NOMO-1 treated with DMSO at 0.1 percent for 48 hours (cell line): ENCODE data around the gene BEND7.
"Not testable (repeated sequence)": the region's sequence is repeated elsewhere in the genome, so short reads cannot be mapped to it uniquely, and the experiment has no call there.

Experiments used
- DNase-seq: peaks from one replicate; lab custom pipeline; 2025; ENCODE audit not compliant: unreplicated experiment; lab: John Stamatoyannopoulos, UW

Gene BEND7, protein sequence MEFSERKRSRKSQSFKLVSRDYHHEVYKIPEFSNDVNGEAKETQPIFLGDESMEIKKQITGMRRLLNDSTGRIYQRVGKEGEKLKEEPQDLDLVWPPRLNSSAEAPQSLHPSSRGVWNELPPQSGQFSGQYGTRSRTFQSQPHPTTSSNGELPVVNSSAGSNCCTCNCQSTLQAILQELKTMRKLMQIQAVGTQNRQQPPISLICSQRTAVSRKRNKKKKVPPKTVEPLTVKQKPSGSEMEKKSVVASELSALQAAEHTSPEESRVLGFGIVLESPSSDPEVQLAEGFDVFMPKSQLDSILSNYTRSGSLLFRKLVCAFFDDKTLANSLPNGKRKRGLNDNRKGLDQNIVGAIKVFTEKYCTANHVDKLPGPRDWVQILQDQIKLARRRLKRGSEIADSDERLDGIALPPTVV

GRCh38 chr10:13528875-13529713, at the start of gene BEND7:
Gene BEND7 (minus strand): TSS chr10:13529014. CDS start chr10:13528533, 481 bp downstream.
- DNase-seq, result no peak

DNA sequence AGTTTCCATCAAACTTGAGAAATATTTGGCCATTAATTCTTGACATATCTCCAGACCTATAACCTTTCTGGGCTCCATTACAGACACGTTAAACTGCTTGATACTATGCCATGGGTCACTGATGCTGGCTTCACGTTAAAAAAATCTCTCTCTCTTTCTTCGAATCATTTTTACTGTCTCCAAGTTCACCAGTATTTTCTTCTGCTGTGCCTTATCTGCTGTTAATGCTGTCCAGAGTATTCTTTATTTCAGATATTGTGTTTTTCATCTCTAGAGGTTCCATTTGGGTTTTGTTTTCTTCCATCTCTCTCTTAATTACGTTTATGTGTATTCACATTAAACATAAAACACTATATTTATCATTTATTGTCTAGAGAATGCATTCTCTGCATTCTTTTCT, 45.1 kb upstream of the BEND7 start:
- no peak for DNase-seq

GRCh38 chr10:13571541-13571940, 42.7 kb upstream of the BEND7 start:
- DNase-seq, result no peak

DNA sequence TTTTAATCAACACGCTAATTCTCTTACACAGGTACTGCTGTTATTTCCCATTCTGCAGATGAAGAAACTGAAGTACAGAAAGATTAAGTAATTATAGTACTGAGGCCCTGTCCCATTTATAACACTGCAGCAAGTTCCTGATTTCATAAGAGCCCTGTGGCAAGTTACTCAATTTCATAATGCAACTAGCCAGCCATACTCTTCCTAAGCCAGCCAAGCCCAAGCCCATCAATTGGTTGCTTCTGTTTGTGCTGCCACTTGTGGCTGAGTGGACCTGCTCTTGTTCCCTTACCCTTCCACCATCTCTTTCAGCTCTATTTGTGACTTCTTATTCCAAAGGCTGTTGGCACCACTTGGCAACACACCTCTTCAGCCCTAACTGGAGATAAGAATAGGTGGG, 38.2 kb upstream of the BEND7 start:
- peak; percentile 97 for DNase-seq

DNA sequence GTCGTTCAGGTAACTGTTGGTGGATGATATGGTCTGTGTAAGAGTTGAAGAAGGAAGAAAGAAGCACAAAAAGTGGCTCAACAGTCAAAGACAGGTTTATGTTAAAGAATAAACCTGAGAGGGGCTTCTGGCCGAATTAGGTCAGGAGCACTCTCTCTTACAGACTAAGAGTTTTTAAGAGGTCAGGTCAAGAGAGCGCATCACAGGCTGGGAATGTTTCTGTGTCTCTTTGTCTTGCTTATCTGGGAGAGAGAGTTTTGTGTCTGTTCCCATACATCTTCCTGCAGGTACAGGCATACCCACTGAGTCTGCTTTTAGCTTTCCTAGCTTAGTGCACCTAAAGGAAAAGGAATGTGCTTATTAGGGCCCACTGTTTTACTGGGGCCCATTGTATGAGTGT, 35.8 kb upstream of the BEND7 start:
- DNase-seq, result no peak

DNA sequence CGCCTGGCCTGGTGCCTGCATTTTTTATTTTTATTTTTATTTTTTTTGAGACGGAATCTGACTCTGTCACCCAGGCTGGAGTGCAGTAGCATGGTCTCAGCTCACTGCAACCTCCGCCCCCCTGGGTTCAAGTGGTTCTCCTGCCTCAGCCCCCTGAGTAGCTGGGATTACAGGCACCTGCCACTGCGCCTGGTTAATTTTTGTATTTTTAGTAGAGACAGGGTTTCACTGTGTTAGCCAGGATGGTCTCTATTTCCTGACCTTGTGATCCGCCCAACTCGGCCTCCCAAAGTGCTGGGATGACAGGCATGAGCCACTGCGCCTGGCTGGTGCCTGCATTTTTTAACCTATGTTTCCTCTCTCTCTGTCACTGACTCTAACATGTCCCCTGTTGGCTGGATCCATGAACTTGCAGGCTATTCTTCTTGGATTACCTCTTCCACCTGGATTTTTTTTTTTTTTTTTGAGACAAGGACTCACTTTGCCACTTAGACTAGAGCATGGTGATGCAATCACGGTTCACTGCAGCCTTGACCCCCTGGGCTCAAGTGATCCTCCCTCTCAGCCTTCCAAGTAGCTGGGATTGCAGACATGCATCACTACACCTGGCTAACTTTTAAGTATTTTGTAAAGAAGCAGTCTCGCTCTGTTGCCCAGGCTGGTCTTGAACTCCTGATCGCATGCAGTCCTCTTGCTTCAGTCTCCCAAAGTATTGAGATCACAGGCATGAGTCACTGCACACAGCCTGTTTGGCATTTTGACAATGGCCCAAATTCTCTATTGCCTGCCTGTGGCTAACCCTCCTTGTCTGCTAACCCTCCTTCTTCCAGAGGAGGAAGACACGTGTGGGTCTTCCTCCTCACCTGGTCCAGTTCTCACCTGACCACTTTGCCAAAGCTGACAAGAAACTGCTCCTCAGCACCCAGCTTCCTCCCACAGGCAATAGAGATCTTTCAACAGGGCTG, 34.9 kb upstream of the BEND7 start:
- DNase-seq, result no peak

- DNase-seq, result no peak
Measured at GRCh38 chr10:13560597-13560996, 31.8 kb upstream of the BEND7 start.

DNA sequence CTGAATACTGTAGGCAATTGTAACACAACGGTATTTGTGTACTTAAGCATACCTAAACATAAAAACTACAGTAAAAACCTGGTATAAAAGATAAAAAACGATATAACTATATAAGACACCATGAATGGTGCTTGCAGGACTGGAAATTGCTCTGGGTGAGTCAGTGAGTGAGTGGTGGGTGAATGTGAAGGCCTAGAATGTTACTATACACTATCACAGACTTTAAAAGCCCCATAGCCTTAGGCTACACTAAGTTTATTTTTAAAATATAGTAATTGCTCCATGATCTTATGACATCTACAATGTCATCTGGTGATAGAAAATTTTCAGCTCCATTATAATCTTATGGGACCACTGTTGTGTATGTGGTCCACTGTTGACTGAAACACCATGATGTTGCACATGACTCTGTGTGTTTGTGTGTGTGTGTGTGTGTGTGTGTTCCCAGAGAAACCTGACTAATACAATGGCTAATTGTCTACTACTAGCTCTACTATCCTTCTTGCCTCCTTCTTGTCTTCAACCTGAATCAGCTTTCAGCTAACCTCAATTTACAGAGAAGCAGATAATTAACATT, 30.4 kb upstream of the BEND7 start:
- no peak for DNase-seq

DNA sequence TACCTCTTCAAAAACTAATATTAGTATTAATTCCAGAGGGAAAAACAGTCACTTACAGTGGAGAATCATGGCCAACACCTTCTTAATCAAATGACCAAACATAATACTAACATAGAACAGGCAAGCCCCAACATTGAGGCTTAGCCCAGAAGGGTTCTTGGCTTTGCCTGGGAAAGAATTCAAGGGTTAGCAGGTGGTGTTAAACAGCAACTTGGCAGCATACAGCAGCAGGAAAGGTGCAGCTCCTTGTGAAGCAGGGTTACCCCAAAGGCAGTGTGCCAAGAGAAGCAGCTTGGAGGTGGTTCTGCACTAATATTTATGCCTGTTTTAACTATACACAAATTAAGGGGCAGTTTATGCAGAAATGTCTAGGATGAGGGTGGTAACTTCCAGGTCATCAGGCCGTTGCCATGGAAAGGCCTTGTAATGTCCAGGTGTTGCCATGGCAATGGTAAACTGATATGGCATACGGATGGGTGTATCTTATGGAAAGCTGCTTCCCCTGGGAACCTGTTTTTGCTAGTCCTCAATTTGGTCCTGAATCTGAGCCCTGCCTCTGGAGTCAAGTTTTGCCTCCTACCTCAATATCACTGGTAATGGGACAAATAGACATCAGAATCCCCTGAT, 27.2 kb upstream of the BEND7 start:
- DNase-seq, result no peak

DNA sequence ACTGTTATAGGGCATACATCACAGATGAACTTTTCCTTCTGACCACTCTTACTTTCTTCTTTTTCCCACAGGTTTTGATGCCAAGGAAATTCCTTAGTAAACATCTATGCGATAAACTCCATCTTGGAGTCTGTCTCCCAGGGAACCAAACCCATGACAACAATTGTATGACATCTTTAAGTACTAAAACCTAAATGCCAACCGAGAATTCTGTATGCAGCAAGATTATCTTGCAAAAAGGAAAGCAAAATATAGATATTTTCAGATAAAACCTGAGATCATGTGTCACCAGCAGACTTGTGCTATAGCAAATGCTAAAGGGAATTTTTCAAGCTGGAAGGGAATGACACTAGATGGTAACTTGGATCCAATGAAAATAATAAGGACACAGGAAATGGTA, 22.0 kb upstream of the BEND7 start:
- DNase-seq, result no peak

DNA sequence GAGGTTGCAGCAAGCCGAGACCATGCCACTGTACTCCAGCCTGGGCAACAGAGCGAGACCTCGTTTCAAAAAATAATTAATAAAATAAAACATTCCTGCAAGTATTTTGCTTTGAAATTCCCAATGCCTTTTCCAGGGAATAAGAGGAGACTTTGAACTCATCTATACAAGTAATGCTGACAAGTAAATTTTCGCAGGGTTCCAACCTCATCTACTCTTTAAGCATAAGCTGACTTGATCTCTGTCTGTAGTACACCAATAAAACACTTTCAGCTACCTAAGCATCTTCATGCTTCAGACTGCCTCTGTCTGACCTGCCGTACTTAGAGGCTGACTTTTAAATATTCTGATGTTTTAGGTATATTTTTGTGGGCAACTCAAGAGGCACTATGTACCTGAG, 13.7 kb upstream of the BEND7 start:
- no peak for DNase-seq

DNA sequence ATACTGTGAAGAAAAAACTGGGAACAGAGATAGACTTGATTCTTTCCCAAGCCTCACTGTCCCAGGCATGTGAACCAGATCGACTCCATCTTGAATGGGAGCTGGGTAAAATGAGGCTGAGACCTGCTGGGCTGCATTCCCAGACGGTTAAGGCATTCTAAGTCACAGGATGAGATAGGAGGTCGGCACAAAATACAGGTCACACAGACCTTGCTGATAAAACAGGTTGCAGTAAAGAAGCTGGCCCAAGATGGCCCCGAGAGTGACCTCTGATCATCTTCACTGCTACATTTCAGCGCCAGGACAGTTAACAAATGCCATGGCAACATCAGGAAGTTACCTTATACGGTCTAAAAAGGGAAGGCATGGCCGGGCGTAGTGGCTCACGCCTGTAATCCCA, 9.2 kb upstream of the BEND7 start:
- not testable (repeated sequence) for DNase-seq

GRCh38 chr10:13536674-13537366, 8.0 kb upstream of the BEND7 start:
- peak; percentile 12 for DNase-seq

DNA sequence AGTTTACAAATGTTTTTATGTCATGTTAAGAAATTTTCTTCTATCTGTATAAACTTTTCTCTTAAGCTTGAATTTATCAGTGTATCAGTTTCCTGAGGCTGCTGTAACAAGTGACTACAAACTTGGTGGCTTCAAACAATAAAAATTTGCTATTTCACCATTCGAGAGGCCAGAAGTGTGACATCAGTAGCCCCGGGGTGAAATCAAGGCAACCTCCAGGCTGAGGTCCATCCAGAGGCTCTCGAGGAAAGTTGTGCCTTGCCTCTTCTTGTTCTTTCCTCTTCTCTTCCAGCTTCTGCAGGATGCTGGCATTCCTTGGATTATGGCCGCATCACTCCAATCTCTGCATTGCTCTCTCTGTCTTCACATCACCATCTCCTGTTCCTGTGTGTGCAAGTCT, 6.5 kb upstream of the BEND7 start:
- no peak for DNase-seq

DNA sequence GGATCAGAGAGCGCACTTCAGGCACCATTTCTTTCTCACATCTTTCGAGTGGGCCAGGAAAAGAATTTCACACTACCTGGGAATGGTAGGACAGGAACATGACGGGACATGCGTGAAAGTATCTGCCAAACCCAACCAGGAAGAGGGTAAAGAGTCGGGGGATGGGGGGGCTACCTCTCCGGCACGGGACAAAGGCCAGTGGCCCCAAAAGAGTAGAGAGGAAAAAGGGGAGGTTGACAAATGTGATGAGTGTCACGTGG, 830 bp upstream of the BEND7 start:
- DNase-seq, result no peak

DNA sequence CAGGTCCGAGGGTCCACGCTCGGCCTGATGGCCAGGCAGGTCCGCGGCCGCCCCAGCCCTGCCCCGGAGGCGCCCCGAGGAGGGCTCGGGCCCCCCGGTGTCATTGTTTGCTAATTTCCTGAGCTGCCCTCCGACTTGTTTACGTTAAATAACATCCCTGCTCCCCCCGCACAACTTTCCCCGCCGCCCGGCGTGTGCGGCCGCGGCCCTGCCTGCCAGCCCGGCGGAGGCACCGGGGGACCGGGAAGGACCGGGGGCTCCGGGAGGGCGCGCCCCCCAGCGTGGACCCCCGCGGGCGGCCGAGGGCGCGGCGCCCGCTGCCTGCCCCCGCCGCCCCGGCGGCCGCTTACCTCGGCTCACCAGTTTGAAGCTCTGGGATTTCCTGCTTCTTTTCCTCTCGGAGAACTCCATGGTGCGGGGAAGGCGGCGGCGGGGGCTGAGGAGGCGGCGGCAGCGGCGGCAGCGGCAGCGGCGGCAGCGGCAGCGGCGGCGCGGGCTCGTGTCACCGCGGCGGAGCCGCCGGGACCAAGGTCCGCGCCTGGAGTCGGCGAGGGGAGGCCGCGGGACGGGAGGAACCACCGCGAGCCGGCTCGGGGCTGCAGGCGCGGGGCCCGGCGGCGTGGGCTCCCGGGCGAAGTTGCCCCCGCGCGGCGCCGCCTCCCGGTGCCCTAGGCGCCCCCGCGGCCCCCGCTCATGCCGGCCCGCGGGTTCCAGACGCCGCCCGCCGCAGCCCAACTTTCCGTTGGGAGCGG, 515 bp downstream of the BEND7 start:
- DNase-seq, result peak; percentile 7

- no peak for DNase-seq
Measured at GRCh38 chr10:13527864-13528122, 1.0 kb downstream of the BEND7 start.

- no peak for DNase-seq
Measured at GRCh38 chr10:13526948-13527863, 1.6 kb downstream of the BEND7 start.
